ENCODE data around the gene LEPROT.

DNA sequence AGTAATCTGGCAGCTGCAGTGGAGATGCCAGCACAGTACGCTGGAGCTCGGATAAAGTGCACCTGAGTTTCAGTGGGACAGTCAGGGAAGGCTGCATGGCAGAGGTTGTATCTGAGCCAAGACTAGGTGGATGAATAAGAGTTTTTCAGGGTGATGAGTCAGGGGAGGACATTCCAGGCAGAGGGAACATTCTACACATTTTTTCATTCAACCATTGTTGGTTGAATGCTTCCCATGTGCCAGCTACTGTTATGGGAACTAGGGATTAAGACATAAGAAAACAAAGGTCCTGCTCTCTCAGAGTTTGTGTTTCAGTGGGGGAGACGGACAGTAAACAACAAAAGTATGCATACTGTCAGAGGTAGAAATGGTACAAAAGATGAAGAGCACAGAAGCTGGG, 5.2 kb downstream of the LEPROT start:
- TF ChIP-seq EZH2 (IDR thresholded peaks at IDR 0.05; ENCODE audit: low read length) (no peak), CTCF (optimal IDR thresholded peaks at IDR 0.05 in 1 of 3, IDR thresholded peaks at IDR 0.05 in 1 of 3, conservative IDR thresholded peaks at IDR 0.05 in 1 of 3; ENCODE audit: extremely low read depth in 1 of 3, insufficient read depth in 2 of 3, low read length in 3 of 3) (no peak)
